Measurements from ENCODE around the gene PRSS27.

DNA sequence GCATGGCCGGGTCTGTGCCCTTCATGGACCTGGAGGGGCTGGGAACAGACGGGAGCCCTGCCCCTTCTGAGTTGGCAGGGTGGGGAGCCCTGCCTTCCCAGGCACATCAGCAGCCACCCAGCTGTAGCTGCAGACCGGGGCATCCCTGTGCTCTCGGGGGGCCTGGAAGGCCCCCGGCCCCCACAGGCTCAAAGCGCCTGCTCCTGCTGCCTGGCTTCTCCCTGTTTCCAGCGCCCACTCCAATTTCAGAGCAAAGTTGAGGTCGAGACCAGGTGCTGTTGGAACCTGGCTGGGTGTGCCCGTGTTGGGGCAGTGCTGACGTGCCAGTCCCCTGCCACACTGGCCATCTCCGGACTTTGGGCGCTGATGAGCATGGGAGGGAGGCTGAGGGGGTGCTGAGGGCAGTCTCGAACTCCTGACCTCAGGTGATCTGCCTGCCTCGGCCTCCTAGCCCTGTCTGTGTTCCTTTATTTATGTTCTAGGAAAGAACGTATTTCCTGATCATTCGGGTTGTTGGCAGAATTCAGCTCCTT is 4.9 kb upstream of the PRSS27 start:
- TF ChIP-seq, protein P1, sequence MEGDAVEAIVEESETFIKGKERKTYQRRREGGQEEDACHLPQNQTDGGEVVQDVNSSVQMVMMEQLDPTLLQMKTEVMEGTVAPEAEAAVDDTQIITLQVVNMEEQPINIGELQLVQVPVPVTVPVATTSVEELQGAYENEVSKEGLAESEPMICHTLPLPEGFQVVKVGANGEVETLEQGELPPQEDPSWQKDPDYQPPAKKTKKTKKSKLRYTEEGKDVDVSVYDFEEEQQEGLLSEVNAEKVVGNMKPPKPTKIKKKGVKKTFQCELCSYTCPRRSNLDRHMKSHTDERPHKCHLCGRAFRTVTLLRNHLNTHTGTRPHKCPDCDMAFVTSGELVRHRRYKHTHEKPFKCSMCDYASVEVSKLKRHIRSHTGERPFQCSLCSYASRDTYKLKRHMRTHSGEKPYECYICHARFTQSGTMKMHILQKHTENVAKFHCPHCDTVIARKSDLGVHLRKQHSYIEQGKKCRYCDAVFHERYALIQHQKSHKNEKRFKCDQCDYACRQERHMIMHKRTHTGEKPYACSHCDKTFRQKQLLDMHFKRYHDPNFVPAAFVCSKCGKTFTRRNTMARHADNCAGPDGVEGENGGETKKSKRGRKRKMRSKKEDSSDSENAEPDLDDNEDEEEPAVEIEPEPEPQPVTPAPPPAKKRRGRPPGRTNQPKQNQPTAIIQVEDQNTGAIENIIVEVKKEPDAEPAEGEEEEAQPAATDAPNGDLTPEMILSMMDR (IDR thresholded peaks at IDR 0.05), result no peak
- no peak for TF ChIP-seq POLR2A (IDR thresholded peaks at IDR 0.05)
